Karpas-422 (cell line): ENCODE measurements around the gene IFNAR1. TPM values are rescaled to one million over a fixed set of nuclear protein-coding genes. Genes with fewer than 3 reads are reported as not detected.
"Not testable (repeated sequence)": the region's sequence is repeated elsewhere in the genome, so short reads cannot be mapped to it uniquely, and the experiment has no call there.

Source experiments
- DNase-seq: peaks from one replicate; pipeline ENCODE4 v3.0.0-alpha.2; 2015
- H2AFZ ChIP-seq: fragments of 200-600 bp; sonication (generic); 2 replicates; pipeline ENCODE4 v1.6.1; 2014; ENCODE audit warnings: antibody characterized with exemption, low read length, mixed read lengths
- H3K27ac ChIP-seq: fragments of 200-600 bp; sonication (generic); 2 replicates; pipeline ENCODE4 v1.5.1; 2014; ENCODE audit warnings: mild to moderate bottlenecking, low read length, moderate library complexity
- H3K27me3 ChIP-seq: fragments of 200-600 bp; sonication (generic); 2 replicates; pipeline ENCODE4 v1.6.1; 2014; ENCODE audit warnings: low read length, mixed read lengths
- H3K36me3 ChIP-seq: fragments of 200-600 bp; sonication (generic); 2 replicates; pipeline ENCODE4 v1.6.1; 2014; ENCODE audit warnings: low read length, mixed read lengths; ENCODE audit not compliant: insufficient read depth
- H3K4me1 ChIP-seq: fragments of 200-600 bp; sonication (generic); 2 replicates; pipeline ENCODE4 v1.6.1; 2014; ENCODE audit warnings: mild to moderate bottlenecking, low read length, mixed read lengths
- H3K4me2 ChIP-seq: fragments of 200-600 bp; sonication (generic); 2 replicates; pipeline ENCODE4 v1.6.1; 2014; ENCODE audit warnings: low read length, low read depth, mild to moderate bottlenecking; ENCODE audit not compliant: poor library complexity, severe bottlenecking
- H3K4me3 ChIP-seq: fragments of 200-600 bp; sonication (generic); 2 replicates; pipeline ENCODE4 v1.5.1; 2014; ENCODE audit warnings: mild to moderate bottlenecking, antibody characterized with exemption, low read length, mixed read lengths
- H3K79me2 ChIP-seq: fragments of 200-600 bp; sonication (generic); 2 replicates; pipeline ENCODE4 v1.6.1; 2014; ENCODE audit warnings: mild to moderate bottlenecking, low read length, mixed read lengths
- H3K9ac ChIP-seq: fragments of 200-600 bp; sonication (generic); 2 replicates; pipeline ENCODE4 v1.6.0; 2014; ENCODE audit warnings: low read length
- H3K9me2 ChIP-seq: fragments of 200-600 bp; sonication (generic), shearing (Covaris generic); replicated peaks from 2 replicates; pipeline ENCODE4 v1.6.0; 2014; ENCODE audit warnings: mild to moderate bottlenecking, low read length, moderate library complexity; ENCODE audit not compliant: insufficient read depth
- H3K9me3 ChIP-seq: fragments of 300-700, 200-600 bp; sonication (generic); 2 replicates; pipeline ENCODE4 v1.6.1; 2014; ENCODE audit warnings: low read length, mixed read lengths
- H4K20me1 ChIP-seq: fragments of 200-600 bp; sonication (generic); 2 replicates; pipeline ENCODE4 v1.6.1; 2014; ENCODE audit warnings: mild to moderate bottlenecking, antibody characterized with exemption, low read length, low read depth; ENCODE audit not compliant: insufficient read depth
- total RNA-seq: library from RNA; depleted of rRNA; stranded (reverse); fragments of >200 nt; shearing (Covaris generic); gene quantifications from 2 replicates; pipeline ENCODE4 v1.2.3, GENCODE V29; 2014; ENCODE audit warnings: low replicate concordance

IFNAR1 gene
- total RNA-seq, 1 experiment from 2014 or later = 10.5 TPM

DNA sequence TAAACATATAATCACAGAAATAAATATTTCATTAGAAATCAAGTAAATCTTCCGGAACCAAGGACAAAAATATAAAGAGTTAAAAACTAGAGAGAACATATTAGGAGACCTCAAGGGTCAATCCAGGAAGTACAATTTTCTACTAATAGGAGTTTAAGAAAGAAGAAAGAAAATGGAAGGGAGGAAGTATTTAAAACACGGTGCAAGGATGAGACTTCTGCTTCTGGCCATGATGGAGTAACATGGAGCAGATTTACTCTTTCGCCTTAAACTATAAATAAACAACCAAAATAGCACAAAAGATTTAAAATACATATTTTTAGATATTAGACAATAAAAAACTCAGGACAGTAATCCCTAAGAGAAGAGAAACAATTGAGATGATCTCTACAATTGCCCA is 12.6 kb upstream of the IFNAR1 start:
- no peaks in the 10 kb centered on the region for H3K27me3 ChIP-seq
- no peaks in the 10 kb centered on the region for H3K36me3 ChIP-seq
- no peak overlapping the region for H3K4me3 ChIP-seq
- H3K4me2 ChIP-seq = no peak overlapping the region
- no peak overlapping the region for H3K27ac ChIP-seq
- H4K20me1 ChIP-seq = no peaks in the 10 kb centered on the region
- no peak overlapping the region for H2AFZ ChIP-seq
- H3K4me1 ChIP-seq = peaks cover 19% of the 10 kb centered on the region
- no peak overlapping the region for H3K9ac ChIP-seq
- no peaks in the 10 kb centered on the region for H3K9me2 ChIP-seq
- H3K79me2 ChIP-seq = no peaks in the 10 kb centered on the region
- H3K9me3 ChIP-seq = no peaks in the 10 kb centered on the region
- no peak for DNase-seq

DNA sequence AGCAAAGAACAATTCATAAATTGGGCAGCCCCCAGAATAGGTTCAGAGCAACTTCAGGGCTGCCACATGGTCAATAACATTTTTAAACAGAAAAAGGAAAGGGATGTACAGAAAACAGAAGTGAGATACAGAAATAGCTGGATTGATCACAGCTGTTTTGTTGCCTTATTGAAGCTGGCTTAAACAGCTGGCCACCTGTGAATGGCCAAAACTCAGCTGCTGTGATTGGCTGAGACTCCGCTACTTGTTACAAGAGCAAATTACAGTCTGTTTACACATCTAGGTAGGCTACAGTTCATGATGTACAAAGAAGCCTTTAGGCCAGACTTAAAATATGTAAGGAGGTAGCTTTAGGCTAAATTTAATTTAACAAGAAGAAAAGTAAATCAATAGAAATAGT is 11.6 kb upstream of the IFNAR1 start:
- H4K20me1 ChIP-seq = no peaks in the 10 kb centered on the region
- no peak overlapping the region for H3K27ac ChIP-seq
- H3K4me2 ChIP-seq = no peak overlapping the region
- H3K9ac ChIP-seq = no peak overlapping the region
- H3K79me2 ChIP-seq = no peaks in the 10 kb centered on the region
- H3K27me3 ChIP-seq = no peaks in the 10 kb centered on the region
- no peak for DNase-seq
- no peak overlapping the region for H3K4me3 ChIP-seq
- no peak overlapping the region for H2AFZ ChIP-seq
- H3K9me2 ChIP-seq = no peaks in the 10 kb centered on the region
- no peaks in the 10 kb centered on the region for H3K9me3 ChIP-seq
- H3K4me1 ChIP-seq = peaks cover 12% of the 10 kb centered on the region
- no peaks in the 10 kb centered on the region for H3K36me3 ChIP-seq

DNA sequence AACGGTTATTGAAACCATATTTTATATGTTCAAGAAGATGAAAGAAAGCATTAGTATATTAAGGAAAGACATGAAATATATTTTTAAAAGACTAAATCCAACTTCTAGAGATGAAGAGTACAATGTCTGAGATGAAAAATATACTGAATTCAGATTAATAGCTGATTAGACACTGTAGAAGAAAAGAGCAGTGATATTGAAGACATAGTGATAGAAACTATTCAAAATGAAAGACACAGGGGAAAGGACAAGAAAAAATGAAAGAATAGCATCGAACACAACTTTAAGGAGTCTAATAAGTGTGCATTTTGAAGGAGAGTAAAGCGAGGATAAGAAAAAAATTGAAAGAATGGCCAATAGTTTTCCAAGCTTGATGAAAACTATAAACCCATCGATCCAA is 11.2 kb upstream of the IFNAR1 start:
- no peak overlapping the region for H2AFZ ChIP-seq
- no peak overlapping the region for H3K9ac ChIP-seq
- no peak overlapping the region for H3K27ac ChIP-seq
- DNase-seq = no peak
- no peaks in the 10 kb centered on the region for H3K27me3 ChIP-seq
- H4K20me1 ChIP-seq = no peaks in the 10 kb centered on the region
- H3K9me2 ChIP-seq = no peaks in the 10 kb centered on the region
- no peaks in the 10 kb centered on the region for H3K36me3 ChIP-seq
- H3K9me3 ChIP-seq = no peaks in the 10 kb centered on the region
- H3K79me2 ChIP-seq = no peaks in the 10 kb centered on the region
- no peak overlapping the region for H3K4me3 ChIP-seq
- H3K4me1 ChIP-seq = peaks cover 7% of the 10 kb centered on the region
- H3K4me2 ChIP-seq = no peak overlapping the region

DNA sequence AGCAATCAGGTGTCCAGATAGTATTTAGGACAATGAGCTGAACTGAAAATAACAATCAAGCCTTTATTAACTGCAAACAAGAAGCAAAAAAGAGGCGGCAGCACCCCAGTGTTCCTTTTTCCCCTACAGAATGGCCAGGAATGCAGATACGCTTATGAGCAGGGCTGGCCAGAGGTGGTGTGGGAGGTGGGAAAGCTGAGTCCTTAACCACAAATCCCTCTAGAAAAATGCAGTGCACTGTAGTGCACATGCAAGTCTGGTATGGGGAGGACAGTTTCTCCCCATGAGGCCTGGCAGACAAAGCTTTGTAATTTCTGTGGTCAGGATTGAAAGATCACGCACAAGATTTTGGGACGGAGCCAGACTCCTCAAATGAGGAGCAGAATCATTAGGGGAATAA is 10.7 kb upstream of the IFNAR1 start:
- H3K27ac ChIP-seq = no peak overlapping the region
- no peak overlapping the region for H3K9ac ChIP-seq
- H3K36me3 ChIP-seq = no peaks in the 10 kb centered on the region
- H3K4me1 ChIP-seq = peaks cover 2% of the 10 kb centered on the region
- no peaks in the 10 kb centered on the region for H3K27me3 ChIP-seq
- H4K20me1 ChIP-seq = no peaks in the 10 kb centered on the region
- H2AFZ ChIP-seq = no peak overlapping the region
- no peak overlapping the region for H3K4me3 ChIP-seq
- no peak for DNase-seq
- no peaks in the 10 kb centered on the region for H3K79me2 ChIP-seq
- no peaks in the 10 kb centered on the region for H3K9me3 ChIP-seq
- no peaks in the 10 kb centered on the region for H3K9me2 ChIP-seq
- no peak overlapping the region for H3K4me2 ChIP-seq

DNA sequence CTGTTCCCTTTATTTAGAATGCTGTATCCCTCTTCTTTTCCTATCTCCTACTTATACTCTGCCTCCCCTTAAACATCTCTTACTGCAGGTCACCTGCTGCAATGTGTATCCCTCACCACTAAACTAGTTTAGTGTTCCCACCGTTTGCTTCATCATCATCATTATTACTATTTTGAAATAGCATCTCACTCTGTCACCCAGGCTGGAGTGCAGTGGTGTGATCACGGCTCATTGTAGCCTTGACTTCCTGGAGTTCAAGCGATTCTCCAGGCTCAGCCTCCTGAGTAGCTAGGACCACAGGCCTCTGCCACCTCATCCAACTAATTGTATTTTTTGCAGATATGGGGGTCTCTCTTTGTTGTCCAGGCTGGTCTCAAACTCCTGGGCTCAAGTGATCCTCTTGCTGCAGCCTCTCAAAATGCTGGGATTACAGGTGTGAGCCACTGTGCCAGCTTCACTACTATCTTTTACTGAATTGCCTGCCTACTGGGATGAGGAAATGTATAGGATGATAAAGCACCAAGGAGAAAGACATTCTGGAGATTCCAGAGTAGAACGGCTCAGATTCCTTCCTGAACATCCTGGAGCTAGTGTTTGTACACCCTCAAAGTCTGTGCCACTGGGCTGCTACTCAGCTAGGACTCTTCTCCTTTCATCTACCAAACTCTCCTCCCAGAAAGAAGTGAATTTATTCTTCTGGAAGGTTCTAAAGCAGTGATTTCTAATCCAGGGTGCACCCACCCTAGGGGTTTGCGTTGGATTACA is 8.6 kb upstream of the IFNAR1 start:
- Histone ChIP-seq H3K4me3 (no peak overlapping the region), H3K9ac (no peak overlapping the region), H3K4me1 (no peaks in the 10 kb centered on the region), H3K27ac (no peak overlapping the region), H3K36me3 (no peaks in the 10 kb centered on the region), H3K79me2 (no peaks in the 10 kb centered on the region), H3K4me2 (no peak overlapping the region), H4K20me1 (no peaks in the 10 kb centered on the region), H2AFZ (no peak overlapping the region), H3K27me3 (no peaks in the 10 kb centered on the region), H3K9me2 (no peaks in the 10 kb centered on the region), H3K9me3 (no peaks in the 10 kb centered on the region)
- no peak for DNase-seq

DNA sequence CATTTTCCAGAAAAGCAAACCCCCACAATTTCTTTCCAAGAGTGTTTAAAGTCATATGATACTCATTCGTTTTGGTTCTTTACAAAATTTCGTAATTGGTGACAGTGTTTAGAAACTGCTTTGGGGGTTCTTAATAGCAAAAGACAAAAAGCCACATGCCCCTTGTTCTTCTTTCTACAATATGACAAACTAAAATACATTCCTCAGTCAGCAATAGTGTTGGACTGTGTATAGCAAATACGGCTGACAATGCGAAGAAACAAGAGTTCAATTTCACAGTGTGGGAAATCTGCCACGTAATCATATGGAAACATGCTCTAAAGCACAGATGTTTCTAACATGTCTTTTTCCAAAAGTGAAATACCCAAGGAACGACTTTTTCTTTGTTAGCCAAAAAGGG is 7.6 kb upstream of the IFNAR1 start:
- H3K79me2 ChIP-seq = no peaks in the 10 kb centered on the region
- no peak overlapping the region for H2AFZ ChIP-seq
- no peak for DNase-seq
- no peaks in the 10 kb centered on the region for H4K20me1 ChIP-seq
- H3K4me3 ChIP-seq = no peak overlapping the region
- H3K36me3 ChIP-seq = no peaks in the 10 kb centered on the region
- no peak overlapping the region for H3K27ac ChIP-seq
- no peak overlapping the region for H3K4me2 ChIP-seq
- no peaks in the 10 kb centered on the region for H3K27me3 ChIP-seq
- no peaks in the 10 kb centered on the region for H3K4me1 ChIP-seq
- H3K9me3 ChIP-seq = no peaks in the 10 kb centered on the region
- H3K9me2 ChIP-seq = no peaks in the 10 kb centered on the region
- H3K9ac ChIP-seq = no peak overlapping the region

DNA sequence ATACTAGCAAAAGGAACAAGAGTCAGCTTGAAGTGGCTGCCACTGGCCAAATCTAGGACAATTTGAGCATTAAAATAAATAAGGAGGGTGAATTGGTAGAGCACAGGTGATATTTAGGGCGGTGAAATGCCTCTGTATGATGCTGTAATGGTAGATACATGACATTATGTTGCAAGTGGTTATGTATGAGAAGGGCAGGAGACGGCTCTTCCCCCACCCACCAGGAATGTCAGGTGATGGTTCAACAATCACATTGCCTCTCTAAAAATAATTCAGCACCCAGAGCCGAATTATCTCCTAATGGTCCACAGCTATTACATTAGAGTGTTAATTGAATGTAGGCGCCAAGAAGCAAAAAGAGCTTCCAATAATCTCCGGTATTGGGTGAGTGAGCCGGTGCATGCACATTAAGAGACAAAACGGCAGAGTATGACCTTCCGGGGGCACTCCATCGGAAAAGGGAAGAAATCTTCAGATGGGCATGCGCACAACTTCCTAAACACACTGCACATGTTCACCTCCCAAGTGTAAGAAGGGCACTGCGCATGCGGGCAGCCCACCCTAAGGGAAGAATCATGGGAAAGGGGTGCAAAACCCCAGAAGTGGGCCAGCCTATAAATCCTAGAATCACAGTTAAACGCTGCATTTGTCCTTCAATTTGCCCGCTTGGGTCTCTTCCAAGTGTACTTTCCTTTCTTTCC is 6.8 kb upstream of the IFNAR1 start:
- Histone ChIP-seq H3K4me1 (no peaks in the 10 kb centered on the region), H3K9me2 (no peaks in the 10 kb centered on the region), H2AFZ (no peak overlapping the region), H3K36me3 (no peaks in the 10 kb centered on the region), H3K27me3 (no peaks in the 10 kb centered on the region), H3K27ac (no peak overlapping the region), H4K20me1 (no peaks in the 10 kb centered on the region), H3K4me3 (no peak overlapping the region), H3K9ac (no peak overlapping the region), H3K9me3 (no peaks in the 10 kb centered on the region), H3K79me2 (no peaks in the 10 kb centered on the region), H3K4me2 (no peak overlapping the region)
- DNase-seq = no peak

DNA sequence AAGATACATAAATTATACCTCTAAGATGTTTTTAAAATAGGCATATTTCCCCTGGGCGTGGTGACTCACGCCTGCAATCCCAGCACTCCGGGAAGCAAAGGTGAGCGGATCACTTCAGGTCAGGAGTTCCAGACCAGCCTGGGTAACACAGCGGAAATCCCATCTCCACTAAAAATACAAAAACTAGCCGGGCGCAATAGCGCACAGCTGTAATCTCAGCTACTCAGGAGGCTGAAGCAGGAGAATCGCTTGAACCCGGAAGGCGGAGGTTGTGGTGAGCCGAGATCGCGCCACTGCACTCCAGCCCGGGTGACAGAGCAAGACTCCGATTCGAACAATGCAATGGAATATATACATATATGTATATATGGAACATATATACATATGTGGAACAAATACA is 3.8 kb upstream of the IFNAR1 start:
- not testable (repeated sequence) for H3K27ac ChIP-seq, H3K9ac ChIP-seq, H3K4me3 ChIP-seq, H3K9me2 ChIP-seq, H2AFZ ChIP-seq, H3K4me1 ChIP-seq, H3K27me3 ChIP-seq, DNase-seq, H3K4me2 ChIP-seq, H3K9me3 ChIP-seq, H3K36me3 ChIP-seq, H4K20me1 ChIP-seq
- peaks cover 11% of the 10 kb centered on the region for H3K79me2 ChIP-seq
